SKM-1 treated with dmso at 0.1 percent for 144 hours (cell line): ENCODE data around the gene SUSD3.

ENCODE experiments used
- DNase-seq: peaks from one replicate; lab custom pipeline; 2025; ENCODE audit not compliant: unreplicated experiment; lab: John Stamatoyannopoulos, UW

The SUSD3 gene

GRCh38 chr9:93028448-93029006 is 30.0 kb upstream of the SUSD3 start:
- DNase-seq: peak; percentile 72

- no peak for DNase-seq
These were observed 27.6 kb upstream of the SUSD3 start for GRCh38 chr9:93030642-93031628.

- DNase-seq: no peak
These were observed 26.7 kb upstream of the SUSD3 start for GRCh38 chr9:93031629-93032430.

- no peak for DNase-seq
These were observed 26.0 kb upstream of the SUSD3 start for GRCh38 chr9:93032545-93032944.

GRCh38 chr9:93033531-93033930 is 25.0 kb upstream of the SUSD3 start:
- no peak for DNase-seq

GRCh38 chr9:93035106-93035660 is 23.3 kb upstream of the SUSD3 start:
- no peak for DNase-seq

- no peak for DNase-seq
These were observed 22.6 kb upstream of the SUSD3 start for GRCh38 chr9:93035821-93036351.

GRCh38 chr9:93036887-93037475 is 21.5 kb upstream of the SUSD3 start:
- DNase-seq: no peak

GRCh38 chr9:93037476-93037971 is 21.0 kb upstream of the SUSD3 start:
- DNase-seq: peak; percentile 31

- DNase-seq: no peak
These were observed 19.6 kb upstream of the SUSD3 start for GRCh38 chr9:93038918-93039317.

GRCh38 chr9:93039456-93039855 is 19.0 kb upstream of the SUSD3 start:
- DNase-seq: no peak

- no peak for DNase-seq
These were observed 18.5 kb upstream of the SUSD3 start for GRCh38 chr9:93039976-93040375.

GRCh38 chr9:93040409-93040808 is 18.1 kb upstream of the SUSD3 start:
- DNase-seq: no peak

- no peak for DNase-seq
These were observed 17.2 kb upstream of the SUSD3 start for GRCh38 chr9:93041108-93041802.

- DNase-seq: peak; percentile 32
These were observed 15.4 kb upstream of the SUSD3 start for GRCh38 chr9:93043122-93043521.

- DNase-seq: peak; percentile 70
These were observed 13.0 kb upstream of the SUSD3 start for GRCh38 chr9:93045521-93045920.

- no peak for DNase-seq
These were observed 9.7 kb upstream of the SUSD3 start for GRCh38 chr9:93048566-93049448.

- DNase-seq: no peak
These were observed 9.0 kb upstream of the SUSD3 start for GRCh38 chr9:93049491-93049890.

- no peak for DNase-seq
These were observed 8.3 kb upstream of the SUSD3 start for GRCh38 chr9:93050231-93050630.
